Retinal pigment epithelial cell (primary cell): Measurements from ENCODE around the gene DNHD1.

Experiments
- DNase-seq: peaks from one replicate; pipeline ENCODE4 v3.0.0-alpha.2; 2010; ENCODE audit warnings: low read depth
- H3K4me3 ChIP-seq: 2 replicates; pipeline ENCODE4 v1.5.1; 2011; ENCODE audit warnings: mild to moderate bottlenecking, low read length, control low read depth, moderate library complexity
- CTCF ChIP-seq: conservative IDR thresholded peaks from 2 replicates; pipeline ENCODE4 v1.5.1; 2011; ENCODE audit warnings: low read depth, low read length, control low read depth, inconsistent platforms

The DNHD1 gene

GRCh38 chr11:6553634-6554033, 56.6 kb downstream of the DNHD1 start:
- DNase-seq: no peak
- no peak for TF ChIP-seq CTCF
- no peak overlapping the region for H3K4me3 ChIP-seq

GRCh38 chr11:6554828-6555706, 58.0 kb downstream of the DNHD1 start:
- no peak for DNase-seq
- H3K4me3 ChIP-seq: no peak overlapping the region
- TF ChIP-seq CTCF: no peak

GRCh38 chr11:6556139-6556949, 59.3 kb downstream of the DNHD1 start:
- DNase-seq: no peak
- no peak for TF ChIP-seq CTCF
- H3K4me3 ChIP-seq: no peak overlapping the region

GRCh38 chr11:6557063-6557462, 60.0 kb downstream of the DNHD1 start:
- TF ChIP-seq CTCF: no peak
- DNase-seq: no peak
- H3K4me3 ChIP-seq: no peak overlapping the region

GRCh38 chr11:6557761-6558674, 60.9 kb downstream of the DNHD1 start:
- TF ChIP-seq CTCF: no peak

GRCh38 chr11:6559369-6559768, 62.3 kb downstream of the DNHD1 start:
- no peak for DNase-seq
- H3K4me3 ChIP-seq: no peak overlapping the region
- no peak for TF ChIP-seq CTCF

More at GRCh38 chr11:6557761-6558674, 60.9 kb downstream of the DNHD1 start:
- no peak overlapping the region for H3K4me3 ChIP-seq
- no peak for DNase-seq
